IPS DF 6.9 (cell line): ENCODE data around the gene LDB2.

ENCODE experiments used
- DNase-seq: peaks from one replicate; pipeline ENCODE4 v3.0.0-alpha.2; 2013; ENCODE audit warnings: low read depth, low spot score
- H3K27ac ChIP-seq: one replicate; pipeline ENCODE4 v1.5.1; 2013; ENCODE audit warnings: low read length, control low read depth
- H3K27me3 ChIP-seq: 2 replicates; pipeline ENCODE4 v1.6.1; 2013; ENCODE audit warnings: mild to moderate bottlenecking, low read length; ENCODE audit not compliant: control insufficient read depth, insufficient read depth
- H3K36me3 ChIP-seq: 2 replicates; pipeline ENCODE4 v1.6.1; 2013; ENCODE audit warnings: low read length; ENCODE audit not compliant: control insufficient read depth, insufficient read depth
- H3K4me1 ChIP-seq: 2 replicates; pipeline ENCODE4 v1.6.1; 2013; ENCODE audit warnings: low read length; ENCODE audit not compliant: control insufficient read depth, insufficient read depth
- H3K4me3 ChIP-seq: 2 replicates; pipeline ENCODE4 v1.5.1; 2013; ENCODE audit warnings: mild to moderate bottlenecking, low read length
- H3K9me3 ChIP-seq: 2 replicates; pipeline ENCODE4 v1.6.1; 2013; ENCODE audit warnings: low read length, inconsistent platforms; ENCODE audit not compliant: control insufficient read depth, insufficient read depth
- WGBS: extraction: QIAGEN DNeasy Blood & Tissue Kit; methylation state at CpG from one replicate; pipeline ENCODE4 v1.1.7; 2013; ENCODE audit warnings: mixed read lengths, missing lambda C conversion rate; ENCODE audit not compliant: insufficient read length, insufficient coverage; 5-methylcytosine and 5-hydroxymethylcytosine counted together

LDB2 gene

DNA sequence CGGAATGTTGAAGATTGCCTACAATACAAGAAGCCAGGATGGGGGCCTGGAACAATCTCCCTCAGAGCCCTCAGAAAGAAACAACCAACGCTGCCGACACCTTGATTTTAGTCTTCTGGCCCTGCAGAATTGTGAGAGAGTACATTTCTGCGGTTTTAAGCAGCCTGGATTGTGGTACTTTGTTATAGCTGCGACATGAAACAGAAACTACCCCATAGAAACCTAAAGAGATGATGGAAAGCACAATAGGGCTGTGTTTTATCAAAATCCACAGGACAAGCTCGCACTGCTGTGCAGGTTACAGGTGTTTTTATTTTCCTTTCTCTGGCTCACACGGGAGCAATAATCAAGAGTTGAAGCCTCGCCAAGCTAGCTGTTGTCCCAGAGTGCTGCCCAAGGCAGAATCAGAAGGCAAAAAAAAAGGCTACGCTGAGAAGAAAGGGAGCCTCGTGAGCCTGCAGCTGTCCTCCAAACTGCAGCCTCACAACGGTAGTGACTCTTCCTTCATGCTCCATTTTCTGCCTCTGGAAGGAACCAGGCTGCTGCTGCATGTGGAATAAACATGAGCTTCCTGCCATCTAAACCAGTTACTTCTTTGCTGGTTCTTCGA is 232.4 kb downstream of the LDB2 start:
- WGBS, result no CpG with 5 or more reads among the region's 12 CpGs
- Histone ChIP-seq H3K9me3 (no peaks in the 10 kb centered on the region), H3K27me3 (no peaks in the 10 kb centered on the region), H3K36me3 (no peaks in the 10 kb centered on the region; the same call in 1 of the 2 replicates), H3K4me1 (peaks cover 1% of the 10 kb centered on the region; the same call in 1 of the 2 replicates), H3K27ac (no peak overlapping the region), H3K4me3 (no peak overlapping the region)
- no peak for DNase-seq

DNA sequence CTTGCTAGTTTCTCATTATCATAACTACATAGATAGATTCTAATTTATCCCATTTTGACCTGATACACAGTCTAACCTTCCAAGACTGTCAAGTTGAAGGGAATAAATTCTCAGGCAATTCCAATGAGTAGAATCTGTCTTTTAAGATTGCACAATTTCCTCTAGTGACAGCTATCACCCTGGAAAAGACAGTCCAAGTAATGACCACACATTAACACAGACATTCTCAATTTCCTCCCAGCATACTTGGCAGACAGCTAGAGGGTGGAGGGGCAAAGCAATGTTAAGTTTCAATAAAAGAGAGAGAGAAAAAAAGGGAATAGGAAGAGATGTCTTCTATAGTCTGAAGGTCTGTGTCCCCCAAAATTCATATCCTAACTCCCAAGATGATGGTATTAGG is 234.7 kb downstream of the LDB2 start:
- Histone ChIP-seq H3K27ac (no peak overlapping the region), H3K36me3 (no peaks in the 10 kb centered on the region; the same call in 1 of the 2 replicates), H3K4me3 (no peak overlapping the region), H3K4me1 (peaks cover 1% of the 10 kb centered on the region; the same call in 1 of the 2 replicates), H3K9me3 (no peaks in the 10 kb centered on the region), H3K27me3 (no peaks in the 10 kb centered on the region)
- DNase-seq, result no peak

DNA sequence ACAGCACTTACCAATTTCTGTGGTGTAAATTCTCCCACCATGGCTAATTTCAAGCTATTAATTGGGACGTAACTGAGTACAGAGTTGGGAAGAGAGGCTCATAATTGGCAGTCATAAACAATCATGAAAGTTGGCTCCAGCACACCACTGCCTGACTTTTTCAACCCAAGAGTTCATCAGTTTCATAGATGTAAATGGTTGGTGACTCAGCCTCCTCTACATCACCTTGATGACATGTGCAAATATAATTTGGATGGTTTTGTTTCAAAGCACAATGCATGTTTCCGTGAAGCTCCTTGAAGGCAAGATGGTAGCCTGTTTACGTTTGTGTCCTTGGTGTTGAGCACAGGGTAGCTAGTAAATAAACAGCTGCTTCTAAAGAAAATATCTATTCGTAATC is 235.1 kb downstream of the LDB2 start:
- Histone ChIP-seq H3K4me3 (no peak overlapping the region), H3K4me1 (peaks cover 1% of the 10 kb centered on the region; the same call in 1 of the 2 replicates), H3K9me3 (no peaks in the 10 kb centered on the region), H3K27ac (no peak overlapping the region), H3K36me3 (no peaks in the 10 kb centered on the region; the same call in 1 of the 2 replicates), H3K27me3 (no peaks in the 10 kb centered on the region)
- WGBS, result no CpG with 5 or more reads among the region's 4 CpGs
- DNase-seq, result no peak

DNA sequence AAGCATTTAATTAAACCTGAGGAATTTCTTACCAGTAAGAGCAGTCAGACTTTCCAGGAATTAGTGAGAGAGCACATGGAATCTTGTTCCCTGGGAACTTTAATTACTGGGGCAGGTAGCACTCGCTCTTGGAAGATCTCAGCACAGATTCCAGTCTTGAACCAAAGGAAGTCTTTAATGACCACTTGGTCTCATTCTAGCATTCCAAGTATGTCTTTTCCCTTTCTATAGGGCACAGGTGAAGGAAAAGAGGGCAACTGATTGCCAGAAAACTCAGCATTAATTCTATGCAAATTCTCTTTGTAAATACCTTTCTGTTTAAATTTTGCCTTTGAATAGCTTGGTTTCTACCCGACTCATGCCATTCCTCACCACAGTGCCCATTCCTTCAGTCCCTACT is 236.6 kb downstream of the LDB2 start:
- H3K9me3 ChIP-seq, result no peaks in the 10 kb centered on the region
- no peaks in the 10 kb centered on the region; the same call in 1 of the 2 replicates for H3K36me3 ChIP-seq
- H3K4me3 ChIP-seq, result no peak overlapping the region
- peaks cover 1% of the 10 kb centered on the region; the same call in 1 of the 2 replicates for H3K4me1 ChIP-seq
- H3K27me3 ChIP-seq, result no peaks in the 10 kb centered on the region
- no CpG with 5 or more reads among the region's 2 CpGs for WGBS
- no peak for DNase-seq
- no peak overlapping the region for H3K27ac ChIP-seq

DNA sequence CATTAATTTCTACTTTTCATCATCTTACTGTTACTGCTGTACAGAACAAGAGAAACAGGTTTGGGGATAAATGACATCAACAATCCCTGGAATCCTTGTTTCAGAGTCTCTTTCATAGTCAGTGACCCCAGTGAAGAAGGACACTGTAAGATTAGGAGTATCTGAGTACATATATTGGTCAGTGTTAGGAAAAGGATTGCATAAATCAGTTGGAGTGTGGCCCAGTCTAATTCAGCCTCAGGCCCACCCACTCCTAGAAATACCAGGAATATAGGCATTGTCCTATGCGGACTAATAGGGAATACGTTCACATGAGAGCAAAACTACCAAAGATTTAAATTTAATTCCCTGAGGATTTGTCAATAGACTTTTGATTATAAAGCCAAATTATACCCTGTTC is 237.8 kb downstream of the LDB2 start:
- no CpG with 5 or more reads among the region's 2 CpGs for WGBS
- Histone ChIP-seq H3K9me3 (no peaks in the 10 kb centered on the region), H3K27me3 (no peaks in the 10 kb centered on the region), H3K27ac (no peak overlapping the region), H3K4me1 (peaks cover 1% of the 10 kb centered on the region; the same call in 1 of the 2 replicates), H3K36me3 (no peaks in the 10 kb centered on the region; the same call in 1 of the 2 replicates), H3K4me3 (no peak overlapping the region)
- no peak for DNase-seq

DNA sequence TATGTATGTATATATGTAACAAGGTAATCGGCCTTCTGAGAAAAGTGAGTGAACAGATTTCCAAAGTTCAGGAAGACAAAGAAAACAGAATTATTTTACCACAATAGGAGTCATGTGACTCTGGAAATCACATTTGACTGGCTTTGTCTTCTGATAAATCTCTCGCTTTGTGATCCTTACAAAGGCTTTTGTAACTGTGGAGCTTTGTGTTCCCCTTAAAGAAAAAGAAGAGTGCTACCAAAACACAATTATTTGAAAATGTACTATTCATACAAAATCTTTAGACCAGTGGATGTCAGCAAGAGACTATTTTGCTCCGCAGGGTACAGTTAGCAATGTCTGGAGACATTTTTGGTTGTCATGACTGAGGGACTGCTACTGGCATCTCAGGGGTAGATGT is 238.8 kb downstream of the LDB2 start:
- Histone ChIP-seq H3K36me3 (no peaks in the 10 kb centered on the region; the same call in 1 of the 2 replicates), H3K4me3 (no peak overlapping the region), H3K4me1 (peaks cover 1% of the 10 kb centered on the region; the same call in 1 of the 2 replicates), H3K9me3 (no peaks in the 10 kb centered on the region), H3K27ac (no peak overlapping the region), H3K27me3 (no peaks in the 10 kb centered on the region)
- DNase-seq, result no peak
- WGBS, result no CpG with 5 or more reads among the region's 3 CpGs

DNA sequence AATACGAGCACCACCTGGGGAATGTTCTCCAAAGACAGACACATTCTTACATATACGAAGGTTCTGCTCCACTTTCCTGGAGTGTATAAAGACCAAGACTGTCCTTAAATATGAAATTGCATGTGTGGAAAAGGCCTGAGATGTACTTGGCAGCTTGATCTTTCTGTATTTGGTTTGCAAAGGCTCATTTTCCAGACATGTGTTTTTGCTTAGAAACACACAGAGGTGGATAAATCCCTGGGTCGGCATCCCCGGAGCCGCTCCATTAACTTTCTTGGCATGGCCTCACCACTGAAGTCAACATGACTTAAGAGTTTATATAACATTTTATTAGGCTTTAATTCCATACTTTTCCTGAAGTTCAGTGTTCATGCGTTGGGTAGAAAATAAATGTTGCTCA is 239.4 kb downstream of the LDB2 start:
- H3K27me3 ChIP-seq, result no peaks in the 10 kb centered on the region
- no peak overlapping the region for H3K27ac ChIP-seq
- no peak overlapping the region for H3K4me3 ChIP-seq
- WGBS, result no CpG with 5 or more reads among the region's 6 CpGs
- no peak for DNase-seq
- no peaks in the 10 kb centered on the region; the same call in 1 of the 2 replicates for H3K36me3 ChIP-seq
- peaks cover 1% of the 10 kb centered on the region; the same call in 1 of the 2 replicates for H3K4me1 ChIP-seq
- no peaks in the 10 kb centered on the region for H3K9me3 ChIP-seq

DNA sequence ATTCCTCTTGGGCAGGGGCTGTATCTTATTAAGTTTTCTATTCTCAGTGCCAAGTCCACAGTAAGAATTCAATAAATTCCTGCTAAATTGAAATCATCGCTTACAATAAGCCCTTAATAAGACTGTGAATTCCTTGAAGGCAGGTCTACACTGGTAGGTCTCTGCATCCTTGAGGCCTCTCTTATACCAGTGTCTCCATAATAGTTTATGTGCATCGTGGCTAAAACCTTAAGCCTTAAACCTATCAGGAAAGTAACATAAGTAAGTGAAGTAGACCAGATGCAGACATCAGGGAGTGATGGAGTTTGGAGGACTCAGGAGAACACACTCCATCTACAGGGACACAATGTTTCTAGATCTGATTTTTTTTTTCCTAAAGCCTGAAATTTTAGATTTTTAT is 240.3 kb downstream of the LDB2 start:
- WGBS, result no CpG with 5 or more reads among the region's 2 CpGs
- Histone ChIP-seq H3K9me3 (no peaks in the 10 kb centered on the region), H3K27me3 (no peaks in the 10 kb centered on the region), H3K4me1 (peaks cover 1% of the 10 kb centered on the region; the same call in 1 of the 2 replicates), H3K36me3 (no peaks in the 10 kb centered on the region; the same call in 1 of the 2 replicates), H3K27ac (no peak overlapping the region), H3K4me3 (no peak overlapping the region)
- no peak for DNase-seq

DNA sequence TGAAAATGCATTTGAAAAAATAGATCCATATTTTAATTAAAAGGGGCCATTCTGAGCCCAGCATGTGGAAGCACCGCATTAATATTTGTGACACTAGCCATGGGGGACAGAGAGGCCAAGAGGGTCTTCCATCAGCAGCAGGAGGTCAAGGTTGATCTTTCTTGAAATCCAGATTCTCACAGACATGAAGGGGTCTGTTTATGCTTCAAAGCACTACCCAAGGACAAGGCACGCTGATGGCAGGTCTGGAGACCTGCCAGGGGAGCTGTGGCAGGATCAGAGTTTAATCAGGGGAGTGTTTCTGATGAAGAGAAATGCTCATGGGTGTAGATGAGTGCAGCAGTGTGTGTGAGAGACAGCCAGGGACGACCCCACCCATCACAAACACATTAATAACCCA is 243.3 kb downstream of the LDB2 start:
- Histone ChIP-seq H3K4me1 (no peaks in the 10 kb centered on the region), H3K27me3 (no peaks in the 10 kb centered on the region), H3K4me3 (no peak overlapping the region), H3K9me3 (no peaks in the 10 kb centered on the region), H3K36me3 (no peaks in the 10 kb centered on the region), H3K27ac (no peak overlapping the region)
- no CpG with 5 or more reads among the region's 3 CpGs for WGBS
- no peak for DNase-seq

DNA sequence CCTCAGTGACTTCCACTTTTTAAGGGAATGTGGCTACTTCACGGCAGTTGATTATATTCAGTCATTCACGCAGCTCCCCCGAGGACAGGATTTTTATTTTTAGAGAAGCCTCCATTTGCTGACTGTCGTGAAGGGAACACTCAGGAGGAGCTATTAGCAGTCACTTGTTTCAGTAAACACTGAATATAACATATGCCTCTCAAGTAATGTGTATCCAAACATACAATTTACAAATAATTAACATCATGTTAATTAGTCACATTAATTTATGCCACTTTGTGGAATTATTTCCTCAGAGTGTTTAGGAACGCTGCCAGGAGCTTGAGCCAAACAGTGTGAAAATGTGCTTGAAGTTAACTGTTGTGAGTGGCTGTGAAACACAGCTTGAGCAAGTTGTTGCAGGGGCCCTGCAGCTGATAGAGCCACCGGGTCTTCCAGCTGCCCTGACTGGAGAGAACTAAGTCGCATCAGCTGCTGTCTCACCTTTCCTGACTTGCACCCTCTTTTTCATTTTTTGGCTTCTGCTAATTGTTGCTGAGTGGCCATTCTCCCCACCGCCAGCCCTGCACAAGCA is 245.6 kb downstream of the LDB2 start:
- Histone ChIP-seq H3K27me3 (no peaks in the 10 kb centered on the region), H3K36me3 (no peaks in the 10 kb centered on the region), H3K4me1 (no peaks in the 10 kb centered on the region), H3K9me3 (no peaks in the 10 kb centered on the region), H3K4me3 (no peak overlapping the region), H3K27ac (no peak overlapping the region)
- DNase-seq, result no peak
- no CpG with 5 or more reads among the region's 8 CpGs for WGBS

DNA sequence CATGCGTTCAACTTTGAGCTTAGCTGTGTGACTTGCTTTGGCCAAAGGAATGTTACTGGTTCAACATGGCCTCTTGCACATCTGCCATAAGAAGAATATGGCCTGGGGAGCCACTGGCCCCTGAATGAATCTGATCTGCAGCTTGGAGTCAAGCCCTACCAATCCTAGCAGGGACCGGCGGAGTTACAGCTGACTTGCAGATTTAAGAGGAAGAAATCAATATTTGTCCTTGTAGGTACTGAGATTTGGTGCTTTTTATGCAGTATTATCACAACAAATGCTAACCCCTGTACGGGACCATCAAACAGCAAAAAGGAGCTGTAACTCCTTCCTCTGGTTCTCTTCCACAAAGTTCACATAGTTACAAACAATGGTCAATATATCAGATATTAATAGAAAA is 252.0 kb downstream of the LDB2 start:
- no CpG with 5 or more reads among the region's 4 CpGs for WGBS
- DNase-seq, result no peak
- Histone ChIP-seq H3K4me3 (no peak overlapping the region), H3K27me3 (no peaks in the 10 kb centered on the region), H3K36me3 (no peaks in the 10 kb centered on the region), H3K4me1 (no peaks in the 10 kb centered on the region), H3K27ac (no peak overlapping the region), H3K9me3 (no peaks in the 10 kb centered on the region)
